GM21423 (cell line): ENCODE results near the gene PTPN9.
"Not testable (repeated sequence)": the region's sequence is repeated elsewhere in the genome, so short reads cannot be mapped to it uniquely, and the experiment has no call there.

Source experiments
- ATAC-seq: cut with Tn5 transposase; IDR thresholded peaks from one replicate; pipeline ENCODE4 v1.9.1; 2021; ENCODE audit warnings: mild to moderate bottlenecking, moderate library complexity; ENCODE audit not compliant: unreplicated experiment

PTPN9 gene

GRCh38 chr15:75578948-75579920 is at the start of gene PTPN9:
PTPN9 (minus strand) TSS chr15:75579315; CDS start chr15:75578776, 539 bp downstream.
- peak; percentile 57 for ATAC-seq

DNA sequence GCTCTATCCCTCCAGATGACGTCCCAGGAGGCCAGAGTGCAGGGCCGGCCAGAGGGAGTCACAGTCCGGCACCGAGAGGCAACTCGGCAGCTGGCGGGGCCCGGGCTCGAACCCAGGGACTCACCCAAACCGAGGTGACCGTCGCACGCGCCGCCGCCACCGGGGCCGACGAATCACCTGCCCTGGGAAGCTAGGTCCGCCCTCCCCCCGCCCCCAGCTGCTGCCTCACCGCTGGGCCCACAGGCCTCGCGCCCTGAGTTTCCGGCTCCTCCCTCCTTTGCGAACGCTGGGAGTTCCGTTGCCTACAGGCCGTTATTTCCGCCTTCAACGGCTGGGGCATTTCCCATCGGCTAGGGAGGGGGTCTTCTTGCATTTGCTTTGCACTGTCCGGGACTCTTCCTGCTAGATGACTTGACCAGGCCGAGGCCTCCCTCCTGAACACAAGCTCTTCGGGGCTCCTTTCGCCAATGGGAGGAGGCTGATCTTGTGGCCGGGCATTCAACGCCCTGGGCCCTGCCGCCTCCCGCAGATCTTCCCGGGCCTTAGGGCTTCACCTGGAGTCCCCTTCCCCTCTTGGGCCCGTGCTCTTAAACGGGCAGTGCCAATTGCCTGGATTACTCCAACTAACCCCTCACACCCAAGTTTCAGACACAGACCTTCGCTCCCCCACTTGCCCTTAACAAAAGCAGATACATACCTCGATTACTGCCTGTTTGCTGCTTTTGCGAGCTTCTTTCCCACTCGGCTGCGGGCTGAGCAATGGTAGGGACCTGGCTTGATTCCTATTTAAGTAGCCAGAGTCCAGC is 46.6 kb upstream of the PTPN9 start, which contains the start of gene SNUPN:
Gene SNUPN, minus strand, starts transcription at position 184 of the 806 bp plus-strand sequence. CDS start 4,674 bp downstream, outside the sequence.
- peak; percentile 76 for ATAC-seq

DNA sequence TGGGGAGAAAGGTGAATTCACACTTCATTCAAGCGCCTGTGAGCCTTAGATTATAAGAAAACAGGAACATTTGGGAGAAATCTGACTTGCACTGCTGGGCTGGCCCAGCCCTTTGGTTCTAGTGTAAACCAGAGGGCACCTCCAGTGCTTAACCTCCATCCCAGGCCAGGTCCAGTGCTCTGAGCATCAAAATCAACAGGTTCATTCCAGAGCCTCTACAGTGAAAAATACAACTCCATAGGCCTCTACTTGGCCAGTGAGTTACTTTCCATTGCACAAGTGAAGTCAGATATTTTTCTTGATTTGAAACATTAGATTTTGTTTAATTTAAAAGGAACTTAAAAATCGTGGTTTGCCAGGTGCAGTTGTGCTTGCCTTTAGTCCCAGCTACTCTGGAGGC is 43.4 kb upstream of the PTPN9 start:
- no peak for ATAC-seq

DNA sequence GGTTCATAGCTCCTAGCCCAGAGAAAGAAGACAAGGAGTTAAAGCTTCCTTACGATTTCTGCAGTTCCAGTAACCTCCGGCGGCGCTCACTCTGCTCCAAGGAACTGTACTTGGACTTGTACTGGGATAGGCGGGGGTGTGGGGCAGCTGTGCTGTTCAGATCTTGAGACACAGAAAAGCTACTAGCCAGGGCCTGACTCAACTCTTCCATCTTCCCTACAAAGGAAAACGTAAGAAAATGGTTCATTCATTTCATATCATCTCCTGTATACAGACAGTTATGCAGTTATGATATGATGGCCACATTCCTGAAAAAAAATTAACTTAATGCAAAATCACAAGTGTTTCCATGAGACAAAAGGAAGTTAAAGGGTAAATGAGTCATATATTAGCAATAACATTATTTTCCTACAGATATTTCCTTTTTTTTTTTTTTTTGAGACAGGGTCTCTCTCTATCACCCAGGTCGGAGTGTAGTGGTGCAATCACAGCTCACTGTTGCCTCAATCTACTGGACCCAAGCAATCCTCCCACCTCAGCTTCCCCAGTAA is 41.8 kb upstream of the PTPN9 start:
- no peak for ATAC-seq

- no peak for ATAC-seq
Observed at GRCh38 chr15:75620058-75620820, 41.1 kb upstream of the PTPN9 start.

GRCh38 chr15:75616766-75617165 is 37.7 kb upstream of the PTPN9 start:
- no peak for ATAC-seq

- ATAC-seq = no peak
Observed at GRCh38 chr15:75606711-75607699, 27.9 kb upstream of the PTPN9 start.

GRCh38 chr15:75606026-75606425 is 26.9 kb upstream of the PTPN9 start:
- ATAC-seq = no peak

GRCh38 chr15:75599401-75599800 is 20.3 kb upstream of the PTPN9 start:
- no peak for ATAC-seq

GRCh38 chr15:75598361-75598760 is 19.2 kb upstream of the PTPN9 start:
- ATAC-seq = no peak

DNA sequence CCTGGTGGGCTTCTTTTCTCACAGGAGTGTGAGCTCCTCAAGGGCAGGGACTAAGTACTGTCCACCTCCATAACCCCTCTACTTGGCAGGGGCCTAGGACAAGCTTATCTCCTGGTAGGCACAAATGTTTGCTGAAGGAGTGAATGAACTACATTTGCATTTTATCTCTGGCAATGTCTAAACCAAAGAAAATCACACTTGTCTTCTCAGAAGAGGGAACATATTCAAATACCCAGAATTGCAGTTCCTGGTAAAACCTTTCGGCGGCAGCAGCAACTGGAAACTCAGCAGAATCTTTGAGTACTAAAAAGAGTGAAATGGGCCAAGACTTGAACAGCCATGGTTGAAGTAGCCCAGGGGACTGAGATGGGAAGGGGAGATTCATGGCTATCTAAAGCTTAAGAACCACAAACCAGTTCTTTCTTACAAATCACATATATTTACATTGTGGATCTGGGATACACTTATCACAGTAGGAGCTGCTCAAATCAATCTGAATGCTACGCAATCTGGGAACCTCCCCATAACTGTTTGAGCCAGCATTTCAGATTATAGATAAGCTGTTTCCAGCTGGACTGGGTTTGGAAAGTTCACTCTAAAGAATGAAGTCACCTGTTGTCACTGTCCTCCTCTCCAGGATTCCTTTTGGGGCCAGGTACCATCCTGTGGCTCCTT is 18.7 kb upstream of the PTPN9 start:
- no peak for ATAC-seq

GRCh38 chr15:75596703-75597345 is 17.7 kb upstream of the PTPN9 start:
- ATAC-seq = no peak

DNA sequence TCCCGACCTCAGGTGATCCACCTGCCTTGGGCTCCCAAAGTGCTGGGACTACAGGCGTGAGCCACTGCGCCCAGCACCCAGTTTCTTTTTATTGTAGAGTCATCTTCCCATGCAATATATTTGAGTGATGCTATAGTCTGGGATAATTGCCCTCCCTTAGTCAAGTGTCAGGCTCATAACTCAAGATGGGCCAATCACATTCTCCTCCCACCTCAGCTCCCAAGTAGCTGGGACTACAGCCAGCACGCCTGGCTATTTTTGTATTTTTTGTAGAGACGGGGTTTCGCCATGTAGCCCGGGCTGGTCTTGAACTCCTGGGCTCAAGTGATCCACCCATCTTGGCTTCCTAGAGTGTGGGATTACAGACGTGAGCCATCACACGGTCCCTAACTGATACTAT is 15.2 kb upstream of the PTPN9 start:
- ATAC-seq = no peak

GRCh38 chr15:75591655-75592364 is 12.7 kb upstream of the PTPN9 start:
- no peak for ATAC-seq

- no peak for ATAC-seq
Observed at GRCh38 chr15:75590239-75590638, 11.1 kb upstream of the PTPN9 start.

DNA sequence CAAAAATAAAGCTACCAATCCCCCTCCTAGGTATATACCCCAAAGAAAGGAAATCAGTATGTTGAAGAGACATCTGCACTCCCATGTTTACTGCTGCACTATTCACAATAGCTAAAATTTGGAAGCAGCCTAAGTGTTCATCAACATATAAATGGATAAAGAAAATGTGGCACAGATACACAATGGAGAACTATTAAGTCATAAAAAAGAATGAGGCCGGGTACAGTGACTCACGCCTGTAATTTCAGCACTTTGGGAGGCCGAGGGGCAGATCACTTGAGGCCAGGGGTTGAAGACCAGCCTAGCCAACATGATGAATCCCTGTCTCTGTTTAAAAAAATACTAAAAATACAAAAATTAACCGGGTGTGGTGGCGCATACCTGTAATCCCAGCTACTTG is 10.0 kb upstream of the PTPN9 start:
- ATAC-seq = no peak

GRCh38 chr15:75586422-75586821 is 7.3 kb upstream of the PTPN9 start:
- ATAC-seq = not testable (repeated sequence)

GRCh38 chr15:75584121-75584520 is 5.0 kb upstream of the PTPN9 start:
- ATAC-seq = no peak
